CD4-positive, alpha-beta T cell treated with Interleukin-6 for 4 hours (primary cell): ENCODE results near the gene CFL2.
A peak's percentile ranks its signal among the peaks of the same experiment; 100 is the strongest.
"Not testable (repeated sequence)": the region's sequence is repeated elsewhere in the genome, so short reads cannot be mapped to it uniquely, and the experiment has no call there.

Experiments
- DNase-seq: peaks from one replicate; pipeline ENCODE4 v3.0.0-alpha.2; 2020; ENCODE audit warnings: mixed read lengths

CFL2 gene

GRCh38 chr14:34714320-34715126 lies at the start of gene CFL2:
TSS of gene CFL2 (minus strand) at chr14:34714593. CDS start at chr14:34714540, 53 bp downstream.
- DNase-seq: peak; percentile 72

GRCh38 chr14:34755215-34755614 lies 40.8 kb upstream of the CFL2 start:
- DNase-seq: no peak

DNA sequence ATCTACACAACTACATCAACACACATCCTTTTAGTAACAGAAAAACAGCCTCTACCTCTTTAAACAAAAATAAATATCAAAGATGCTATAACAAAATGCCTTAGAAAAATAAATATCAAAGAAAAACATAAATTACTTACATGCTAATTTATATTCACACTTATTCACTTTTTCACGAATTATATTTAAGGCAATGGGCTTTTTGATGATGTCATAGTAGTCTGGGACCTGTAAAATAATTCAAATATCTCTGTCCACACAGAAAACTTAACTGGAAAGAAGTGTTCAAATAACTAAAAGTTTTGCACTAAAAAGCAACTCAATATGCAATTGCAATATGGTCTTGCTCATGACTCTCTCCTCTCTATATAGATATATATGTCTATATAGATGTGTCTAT lies 40.3 kb upstream of the CFL2 start:
- DNase-seq: no peak

DNA sequence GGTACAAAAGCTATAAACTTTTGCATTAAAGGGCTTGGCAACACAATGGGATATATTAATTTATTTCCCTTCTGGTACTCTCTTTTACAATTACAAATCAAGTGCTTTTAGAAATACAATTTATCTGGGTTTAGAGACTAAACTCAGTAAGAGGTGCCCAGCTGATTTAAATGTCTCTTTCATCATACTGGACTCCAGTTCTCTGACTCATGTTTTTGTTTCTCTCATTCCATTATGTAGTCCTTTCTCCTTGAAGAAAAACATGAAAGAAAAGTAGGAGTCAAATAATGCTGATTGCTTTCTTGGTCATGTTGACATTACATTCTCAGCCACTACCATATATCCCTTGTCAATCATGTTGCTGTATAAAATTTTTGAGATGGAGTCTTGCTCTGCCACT lies 36.3 kb upstream of the CFL2 start:
- DNase-seq: no peak

DNA sequence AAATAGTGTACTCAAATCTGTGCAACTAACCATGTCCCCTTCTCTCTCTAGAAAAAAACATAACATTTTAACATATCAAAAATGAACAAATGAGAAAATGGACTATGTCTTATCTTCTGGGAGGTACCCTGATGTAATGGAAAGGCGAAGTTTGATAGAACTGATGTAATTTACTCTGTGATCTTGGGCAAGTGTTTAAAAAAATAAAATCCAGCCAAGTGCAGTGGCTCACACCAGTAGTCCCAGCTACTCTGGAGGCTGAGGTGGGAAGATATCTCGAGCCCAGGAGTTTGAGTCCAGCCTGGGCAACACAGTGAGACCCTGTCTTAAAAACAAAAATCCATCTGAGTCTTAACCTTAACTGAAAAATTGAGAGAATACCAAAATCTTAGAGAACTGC lies 35.8 kb upstream of the CFL2 start:
- DNase-seq: no peak

DNA sequence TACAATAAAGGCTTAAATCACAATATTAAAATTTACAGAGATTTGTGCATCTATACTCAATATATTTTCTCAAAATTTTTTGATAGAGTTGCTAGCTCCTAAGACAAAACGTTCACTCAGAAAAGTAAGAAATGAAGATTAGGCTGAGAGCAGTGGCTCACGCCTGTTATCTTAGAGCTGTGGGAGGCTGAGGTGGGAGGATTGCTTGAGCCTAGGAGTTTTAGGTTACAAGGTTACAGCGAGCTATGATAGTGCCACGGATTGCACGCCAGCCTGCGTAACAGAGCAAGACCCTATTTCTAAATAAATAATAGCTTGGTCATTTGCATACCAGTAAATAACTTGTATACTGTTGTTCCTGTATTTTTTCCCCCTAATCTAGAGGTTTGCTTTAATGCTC lies 35.0 kb upstream of the CFL2 start:
- DNase-seq: no peak

- DNase-seq: no peak
Measured at GRCh38 chr14:34742270-34743115, 28.1 kb upstream of the CFL2 start.

DNA sequence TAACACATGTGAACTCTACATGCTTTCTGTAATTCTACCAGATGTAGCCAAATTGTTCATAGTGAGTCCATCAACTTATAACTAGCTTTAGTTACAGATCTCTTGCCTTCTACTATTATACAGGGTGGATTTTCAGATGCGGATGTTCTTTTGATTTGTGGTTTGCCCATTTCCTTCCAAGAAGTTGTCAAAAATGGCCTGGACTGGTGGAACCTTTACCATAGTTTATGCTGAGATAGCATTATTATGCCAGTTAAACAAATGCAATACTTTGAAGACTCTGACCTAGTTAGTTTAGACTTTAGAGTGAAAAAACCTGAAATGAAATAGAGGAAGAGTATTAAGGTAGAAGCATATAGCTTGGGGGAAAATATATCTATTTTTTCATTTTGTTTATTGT lies 27.4 kb upstream of the CFL2 start:
- no peak for DNase-seq

DNA sequence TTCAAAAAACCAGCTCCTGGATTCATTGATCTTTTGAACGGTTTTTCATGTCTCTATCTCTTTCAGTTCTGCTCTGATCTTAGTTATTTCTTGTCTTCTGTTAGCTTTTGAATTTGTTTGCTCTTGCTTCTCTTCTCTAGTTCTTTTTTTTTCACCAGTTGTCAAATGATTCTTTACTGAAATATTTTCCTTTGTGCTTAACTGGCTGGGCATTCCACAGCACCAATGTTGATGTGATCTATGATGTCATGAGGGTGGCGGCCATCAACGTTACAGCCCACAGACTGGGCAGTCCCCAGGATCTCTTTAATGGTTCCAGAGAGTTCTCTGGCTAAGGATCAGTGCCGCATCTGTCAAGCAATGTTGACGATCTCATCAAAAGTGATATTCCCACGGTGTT lies 25.7 kb upstream of the CFL2 start:
- DNase-seq: not testable (repeated sequence)

- DNase-seq: not testable (repeated sequence)
Measured at GRCh38 chr14:34737079-34737478, 22.7 kb upstream of the CFL2 start.

- no peak for DNase-seq
Measured at GRCh38 chr14:34733245-34733644, 18.9 kb upstream of the CFL2 start.

GRCh38 chr14:34732802-34733201 lies 18.4 kb upstream of the CFL2 start:
- DNase-seq: no peak

GRCh38 chr14:34723867-34724266 lies 9.5 kb upstream of the CFL2 start:
- no peak for DNase-seq

GRCh38 chr14:34722723-34723545 lies 8.5 kb upstream of the CFL2 start:
- DNase-seq: peak; percentile 51

DNA sequence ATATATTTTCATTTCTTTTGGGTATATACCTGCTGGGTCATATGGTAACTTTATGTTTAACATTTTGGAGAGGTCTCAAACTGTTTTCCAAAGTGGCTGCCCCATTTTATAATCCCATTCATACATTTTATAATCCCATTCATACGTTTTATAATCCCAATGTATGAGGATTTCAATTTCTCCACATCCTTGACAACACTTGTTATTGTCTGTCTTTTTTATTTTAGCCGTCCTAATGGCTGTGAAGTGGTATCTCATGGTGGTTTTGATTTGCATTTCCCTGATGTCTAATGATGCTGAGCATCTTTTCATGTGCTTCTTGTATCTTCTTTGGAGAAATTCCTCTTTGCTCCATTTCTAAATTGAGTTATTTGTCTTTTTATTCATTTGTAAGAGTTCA lies 6.7 kb upstream of the CFL2 start:
- no peak for DNase-seq

DNA sequence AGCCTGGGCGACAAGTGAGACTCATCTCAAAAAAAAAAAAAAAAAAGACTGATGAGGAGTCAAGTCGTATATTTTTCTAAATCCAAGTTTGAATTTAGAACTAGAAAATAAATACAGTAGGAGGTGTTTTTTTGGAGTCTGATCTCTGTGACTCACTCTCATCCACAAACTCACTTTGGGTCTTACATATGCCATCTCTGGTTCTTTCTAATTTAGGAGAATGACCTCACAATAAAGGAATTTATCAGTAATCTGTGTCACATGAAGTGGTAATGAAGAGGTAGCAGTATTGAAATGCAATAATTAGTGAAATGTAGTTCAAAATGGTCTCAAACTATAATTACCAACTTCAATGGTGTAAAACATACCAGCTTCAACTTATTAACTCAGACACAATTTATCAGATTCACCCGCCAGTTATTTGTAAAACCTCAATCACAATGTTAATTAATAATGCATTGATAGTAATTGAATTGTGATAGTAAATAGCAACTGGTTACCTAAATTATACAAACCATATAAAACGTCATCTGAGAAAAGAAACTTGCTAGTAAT lies 4.4 kb upstream of the CFL2 start:
- no peak for DNase-seq

- DNase-seq: no peak
Measured at GRCh38 chr14:34715127-34715863, 902 bp upstream of the CFL2 start.

DNA sequence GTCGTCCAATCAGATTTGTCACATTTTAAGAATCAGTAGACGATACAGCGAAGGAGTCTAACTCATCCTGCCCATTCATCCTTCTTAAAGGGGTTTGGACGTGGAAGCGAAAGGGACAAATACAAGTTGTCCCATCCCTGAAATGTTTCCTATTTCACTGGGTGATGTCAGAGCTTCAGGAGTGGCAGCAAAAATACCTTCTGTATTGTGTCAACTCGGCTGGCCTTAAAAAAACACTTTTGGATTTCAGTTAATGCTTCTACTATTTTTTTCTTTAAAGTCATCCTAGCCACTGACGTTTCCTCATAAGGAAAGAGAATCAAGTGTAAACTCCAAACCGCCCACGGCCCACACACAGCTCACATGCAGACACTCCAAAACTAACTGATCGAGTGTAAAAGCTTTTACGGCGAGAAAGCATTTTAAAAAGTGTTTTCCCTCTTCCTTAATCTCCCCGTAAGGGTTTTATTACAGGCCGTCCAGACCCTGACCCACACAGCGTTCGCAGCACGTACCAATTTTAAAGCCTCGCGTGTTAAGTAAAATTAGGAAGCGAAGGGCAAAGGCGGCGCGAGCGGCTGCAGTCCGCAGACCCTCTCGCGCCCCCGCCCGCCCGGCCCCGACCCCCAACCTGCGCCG lies 593 bp downstream of the CFL2 start:
- peak; percentile 32 for DNase-seq

DNA sequence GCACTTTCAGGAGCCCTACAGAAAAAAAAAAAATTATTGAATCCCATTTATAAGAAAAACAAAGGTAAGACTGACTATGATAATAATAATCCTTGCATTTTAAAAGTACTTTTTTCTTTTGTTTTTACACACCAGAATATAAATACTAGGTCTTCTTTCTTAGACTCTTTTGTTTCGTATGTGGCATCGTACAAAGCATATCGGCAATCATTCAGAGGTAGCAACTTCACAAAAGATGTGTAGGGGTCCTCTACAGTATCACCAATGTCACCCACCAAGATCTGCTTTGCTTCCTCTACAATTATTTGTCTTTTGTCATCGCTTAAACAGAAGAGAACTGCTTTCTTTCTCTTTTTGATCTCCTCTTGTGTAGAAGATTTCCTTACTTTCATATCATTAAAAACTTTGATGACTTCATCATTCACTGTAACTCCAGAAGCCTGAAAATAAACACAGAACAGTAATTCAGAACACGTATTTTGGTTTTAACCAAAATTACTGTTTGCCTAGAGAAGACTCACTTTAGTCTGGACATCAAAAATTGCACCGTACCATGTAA lies 1.2 kb downstream of the CFL2 start:
- no peak for DNase-seq

- no peak for DNase-seq
Measured at GRCh38 chr14:34711796-34712712, 2.3 kb downstream of the CFL2 start.
